Raji (cell line): ENCODE measurements around the gene KATNAL1.

Experiments
- POLR2A ChIP-seq: IDR thresholded peaks from 2 replicates; pipeline ENCODE4 v1.6.1; 2011; ENCODE audit warnings: low read depth, low read length, control low read depth; ENCODE audit not compliant: insufficient read depth

The KATNAL1 gene

GRCh38 chr13:30211745-30212144 is 95.6 kb downstream of the KATNAL1 start:
- no peak for TF ChIP-seq POLR2A

- no peak for TF ChIP-seq POLR2A
Observed at GRCh38 chr13:30204564-30204963, 102.8 kb downstream of the KATNAL1 start.

GRCh38 chr13:30196025-30196424 is 111.3 kb downstream of the KATNAL1 start:
- no peak for TF ChIP-seq POLR2A

- no peak for TF ChIP-seq POLR2A
Observed at GRCh38 chr13:30194906-30195305, 112.4 kb downstream of the KATNAL1 start.

DNA sequence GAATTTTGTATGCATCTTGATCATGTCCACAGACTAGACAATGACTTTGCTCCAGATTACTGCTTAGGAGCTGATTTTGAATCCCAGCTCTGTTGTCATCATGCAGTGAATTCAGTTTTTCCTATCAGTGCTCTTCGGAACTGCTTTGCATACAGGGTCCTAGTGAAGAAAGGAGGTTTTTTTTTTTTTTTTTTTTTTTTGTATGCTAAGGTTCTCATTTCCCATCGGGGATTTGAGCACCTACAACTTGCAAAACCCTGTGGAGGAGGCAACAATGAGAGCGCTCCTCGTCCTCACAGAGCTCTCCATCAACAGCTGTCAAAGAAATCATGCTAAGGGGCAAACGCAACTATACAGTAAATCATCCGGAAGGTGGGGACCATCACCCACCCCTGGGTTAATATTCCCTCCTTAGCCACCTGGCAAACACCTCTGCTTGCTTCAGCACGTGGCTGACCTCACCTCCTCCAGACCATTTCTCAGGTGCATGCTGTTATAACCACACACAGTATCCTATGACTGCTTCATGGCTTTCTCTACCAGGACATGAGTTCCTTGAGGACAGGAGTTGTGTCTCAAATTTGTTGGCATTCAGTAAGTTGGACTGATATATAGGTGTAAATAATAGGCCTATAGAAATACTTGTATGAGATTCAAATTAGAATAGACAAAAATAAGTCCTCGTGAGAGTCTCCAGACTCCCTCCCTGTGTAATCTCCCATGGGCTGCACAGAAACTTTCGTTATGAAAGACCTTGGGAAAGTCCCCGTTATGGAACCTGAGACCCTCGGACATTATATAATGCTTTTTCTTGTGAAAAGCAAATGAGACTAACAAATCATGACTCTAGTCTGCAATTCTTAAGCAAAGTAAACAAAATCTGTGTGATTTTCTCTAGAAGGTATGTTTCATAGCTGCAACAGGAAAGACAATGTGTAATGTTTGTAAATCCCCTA is 113.8 kb downstream of the KATNAL1 start:
- no peak for TF ChIP-seq POLR2A

DNA sequence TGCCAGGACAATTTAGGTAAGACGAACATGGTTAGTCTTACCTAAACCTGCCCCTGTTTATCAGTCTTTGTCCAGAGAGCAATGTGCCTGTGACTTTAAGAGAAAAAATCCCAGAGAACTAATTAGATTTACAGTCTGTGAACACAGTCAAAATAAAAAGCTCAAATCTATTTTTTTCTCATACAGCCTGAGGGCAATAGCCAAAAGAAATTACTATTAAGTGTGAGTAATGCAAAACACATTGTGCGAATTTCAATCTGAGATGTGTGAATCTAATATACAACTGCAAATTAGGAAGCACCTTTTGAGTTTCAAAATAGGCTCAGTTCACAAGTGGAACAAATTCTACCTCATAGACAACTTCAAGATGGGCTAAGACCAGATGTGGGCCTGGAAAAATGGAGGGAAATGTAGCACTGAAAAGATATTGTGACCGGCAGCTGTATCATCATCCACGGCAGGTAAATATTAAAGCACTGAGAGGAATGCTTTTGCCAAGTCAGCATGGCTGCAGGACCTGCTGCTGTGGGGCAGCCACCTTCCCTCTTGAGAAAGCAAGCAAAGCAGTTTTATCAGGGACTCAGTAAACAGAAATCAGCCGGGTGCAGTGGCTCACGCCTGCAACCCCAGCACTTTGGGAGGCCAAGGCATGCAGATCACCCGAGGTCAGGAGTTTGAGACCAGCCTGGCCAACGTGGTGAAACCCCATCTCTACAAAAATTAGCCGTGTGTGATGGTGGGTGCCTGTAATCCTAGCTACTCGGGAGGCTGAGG is 114.8 kb downstream of the KATNAL1 start:
- no peak for TF ChIP-seq POLR2A

DNA sequence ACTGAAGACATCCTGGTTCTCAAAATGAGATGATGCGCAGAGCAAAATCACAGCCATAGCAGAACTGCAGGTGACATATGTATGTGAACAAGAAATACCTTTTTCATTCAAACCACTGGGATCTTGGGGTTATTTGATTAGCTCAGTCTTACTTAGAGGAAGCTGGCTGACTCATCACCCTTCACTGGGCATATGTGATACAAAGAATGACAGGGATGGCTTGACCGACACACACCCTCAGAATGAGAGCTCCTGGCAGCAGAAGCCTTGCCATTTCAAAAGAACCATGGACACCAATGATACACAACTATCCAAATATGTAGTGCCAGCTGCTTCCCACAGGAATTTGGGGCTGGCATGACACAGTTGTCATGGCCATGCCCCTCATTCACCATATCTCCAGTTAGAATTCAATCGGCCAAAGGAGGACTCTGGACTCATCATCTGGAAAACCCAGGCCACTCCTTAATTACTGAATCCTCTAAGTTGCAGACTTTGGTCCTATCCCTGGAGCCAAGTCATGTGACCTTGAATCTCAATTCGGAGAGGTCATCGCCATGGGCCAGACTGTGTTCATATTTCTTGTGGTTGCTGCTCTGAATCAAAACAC is 115.8 kb downstream of the KATNAL1 start:
- TF ChIP-seq POLR2A = no peak

DNA sequence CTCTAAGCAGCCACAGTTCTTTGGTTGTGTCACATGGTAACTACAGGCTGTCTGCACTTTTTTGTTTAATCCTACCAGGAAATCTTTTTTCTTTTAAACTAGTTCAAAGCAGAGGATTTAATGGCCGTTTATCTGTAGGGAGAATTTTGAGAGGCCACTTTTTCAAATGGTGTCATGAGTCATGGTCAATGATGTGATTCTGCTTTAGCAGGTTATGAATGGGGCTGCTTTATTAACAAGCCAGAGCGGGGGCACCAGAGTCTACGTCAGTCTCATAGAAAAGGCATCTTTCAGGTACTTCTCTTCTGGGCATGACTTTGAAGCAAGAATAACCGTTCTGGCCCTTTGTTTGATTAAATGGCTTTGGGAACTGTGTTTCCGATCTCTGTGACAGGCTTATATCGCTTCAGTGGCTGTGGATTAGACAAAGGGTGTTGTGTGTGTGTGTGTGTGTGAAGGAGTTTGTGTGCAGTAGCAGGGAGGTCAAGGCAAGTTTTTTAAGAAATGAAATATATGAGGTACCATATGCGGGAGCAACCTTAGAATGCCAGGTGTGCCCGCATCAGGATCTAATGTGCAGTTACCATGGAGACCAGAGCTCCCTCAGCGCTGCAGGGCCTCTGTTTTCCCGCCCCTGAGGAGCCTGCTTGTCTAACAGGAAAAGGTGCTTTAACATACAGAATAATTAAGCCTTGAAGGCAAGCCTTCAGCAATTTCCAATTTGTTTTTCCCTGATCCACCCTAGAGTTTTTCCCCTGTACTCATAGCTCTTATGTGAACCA is 120.5 kb downstream of the KATNAL1 start:
- TF ChIP-seq POLR2A = no peak

DNA sequence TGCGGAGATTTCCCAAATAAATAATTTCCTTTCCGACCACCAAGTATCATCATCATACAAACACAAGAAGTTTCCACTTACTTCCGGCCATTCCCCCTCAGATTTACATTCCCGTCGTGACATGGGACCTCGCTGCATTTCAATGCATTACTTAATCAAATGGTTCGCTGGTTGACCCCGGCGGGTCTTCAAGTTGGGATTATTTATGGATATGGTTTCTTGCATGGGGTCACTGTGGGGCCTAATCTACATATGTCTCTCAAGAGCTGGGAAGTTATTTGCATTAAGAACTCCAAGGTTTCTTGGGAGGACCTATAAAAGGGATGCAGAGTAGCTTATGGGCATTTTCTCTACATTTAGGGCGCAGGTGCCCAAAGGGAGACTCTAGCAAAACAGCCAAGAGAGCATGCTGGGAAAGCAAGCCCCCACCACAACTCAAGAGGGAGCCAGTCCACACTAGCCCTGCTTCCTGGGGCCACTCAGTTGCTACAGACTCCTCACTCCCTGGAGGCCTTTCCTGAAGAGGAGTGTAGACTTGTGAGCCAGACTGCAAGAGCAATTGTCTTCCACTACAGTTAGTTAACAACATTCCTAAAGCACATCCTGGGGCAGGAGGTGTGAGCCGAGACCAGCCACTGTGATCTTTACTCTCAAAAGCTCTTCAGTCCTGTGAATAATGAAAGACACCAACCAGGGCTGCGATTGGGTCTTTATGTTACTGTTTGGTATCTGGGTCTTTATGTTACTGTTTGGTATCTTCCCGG is 125.3 kb downstream of the KATNAL1 start:
- peak; percentile 32; the same call in 1 of the 2 replicates for TF ChIP-seq POLR2A

- TF ChIP-seq POLR2A = no peak
Observed at GRCh38 chr13:30179597-30180276, 127.6 kb downstream of the KATNAL1 start.

DNA sequence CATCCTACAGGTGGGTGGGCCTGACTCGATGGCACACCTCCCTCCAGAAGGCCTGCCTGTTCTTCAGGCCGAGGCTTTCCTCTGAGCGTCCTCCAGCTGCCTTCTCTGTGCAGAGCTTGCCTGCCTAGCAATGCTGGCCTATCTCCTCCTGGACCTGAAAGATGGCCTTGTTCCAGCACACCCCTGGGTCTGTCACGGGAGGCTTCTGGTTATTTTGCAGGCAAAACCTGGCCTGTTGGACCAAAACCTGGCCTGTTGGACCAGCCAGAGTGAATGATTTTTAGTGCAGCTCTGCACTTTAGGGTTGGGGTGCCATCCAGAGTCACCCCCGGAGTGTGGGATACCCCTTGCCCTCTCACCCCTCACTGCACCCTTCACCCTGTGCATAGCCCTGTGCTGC is 128.4 kb downstream of the KATNAL1 start:
- no peak for TF ChIP-seq POLR2A

DNA sequence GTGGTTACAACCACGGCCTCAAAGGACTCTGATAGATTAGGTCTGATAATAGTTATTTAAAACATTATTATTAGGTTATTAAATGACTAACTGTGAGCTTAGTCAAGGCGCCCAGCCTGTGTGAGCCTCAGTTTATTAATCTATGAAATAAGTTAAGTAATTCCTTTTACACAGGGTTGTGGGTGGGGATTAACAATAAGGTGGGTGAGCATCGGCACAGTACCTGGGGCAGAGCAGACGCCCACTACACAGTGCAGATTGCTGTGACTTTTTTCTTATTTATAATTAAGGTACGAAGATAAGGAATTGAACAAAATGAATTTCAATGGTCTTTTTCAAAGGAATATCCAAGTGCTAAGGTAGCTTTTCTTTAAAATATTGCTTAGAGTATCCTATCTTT is 132.2 kb downstream of the KATNAL1 start:
- no peak for TF ChIP-seq POLR2A

DNA sequence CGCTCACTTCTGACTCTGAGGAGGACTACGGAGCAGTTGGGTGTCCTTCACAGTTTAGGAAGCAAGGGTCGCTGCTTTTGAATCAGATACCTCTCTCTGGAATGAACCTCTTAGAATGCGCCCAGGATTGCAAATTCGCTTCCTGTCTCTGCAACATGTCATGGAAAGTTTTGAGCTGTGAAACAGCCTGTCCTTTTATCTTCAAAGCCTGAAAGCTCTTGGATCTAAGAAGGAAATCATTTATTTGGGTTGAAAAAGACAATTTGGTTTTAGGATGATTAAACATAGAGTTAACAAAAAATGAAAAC is 134.1 kb downstream of the KATNAL1 start:
- no peak for TF ChIP-seq POLR2A

GRCh38 chr13:30172593-30173302 is 134.6 kb downstream of the KATNAL1 start:
- no peak for TF ChIP-seq POLR2A

- no peak for TF ChIP-seq POLR2A
Observed at GRCh38 chr13:30170569-30170968, 136.8 kb downstream of the KATNAL1 start.
